Upper lobe of left lung (tissue), 4 donors: ENCODE data around the gene MCM7.
A peak's percentile ranks its signal among the peaks of the same experiment; 100 is the strongest.

Experiments used
- POLR2A ChIP-seq, 4 donors: fragments of 450-650 bp; IDR thresholded peaks; one replicate each; pipeline ENCODE4 v1.5.1; 2016 to 2017; ENCODE audit warnings: antibody characterized with exemption in 4 of 4, mild to moderate bottlenecking in 2 of 4
- POLR2AphosphoS5 ChIP-seq, 2 donors: sonication (generic); formaldehyde crosslinking; IDR thresholded peaks; one replicate each; pipeline ENCODE4 v1.5.1; 2017; ENCODE audit warnings: antibody characterized with exemption in 2 of 2
- TF ChIP-seq, protein P1 (sequence below), 6 experiments: fragments of 450-650 bp in 4 of 6; fragments of 200-600 bp in 2 of 6; sonication (generic) in 2 of 6; IDR thresholded peaks; one replicate each; pipeline ENCODE4 v1.5.1; 2016 to 2019; ENCODE audit warnings: antibody characterized with exemption in 6 of 6

DNA sequence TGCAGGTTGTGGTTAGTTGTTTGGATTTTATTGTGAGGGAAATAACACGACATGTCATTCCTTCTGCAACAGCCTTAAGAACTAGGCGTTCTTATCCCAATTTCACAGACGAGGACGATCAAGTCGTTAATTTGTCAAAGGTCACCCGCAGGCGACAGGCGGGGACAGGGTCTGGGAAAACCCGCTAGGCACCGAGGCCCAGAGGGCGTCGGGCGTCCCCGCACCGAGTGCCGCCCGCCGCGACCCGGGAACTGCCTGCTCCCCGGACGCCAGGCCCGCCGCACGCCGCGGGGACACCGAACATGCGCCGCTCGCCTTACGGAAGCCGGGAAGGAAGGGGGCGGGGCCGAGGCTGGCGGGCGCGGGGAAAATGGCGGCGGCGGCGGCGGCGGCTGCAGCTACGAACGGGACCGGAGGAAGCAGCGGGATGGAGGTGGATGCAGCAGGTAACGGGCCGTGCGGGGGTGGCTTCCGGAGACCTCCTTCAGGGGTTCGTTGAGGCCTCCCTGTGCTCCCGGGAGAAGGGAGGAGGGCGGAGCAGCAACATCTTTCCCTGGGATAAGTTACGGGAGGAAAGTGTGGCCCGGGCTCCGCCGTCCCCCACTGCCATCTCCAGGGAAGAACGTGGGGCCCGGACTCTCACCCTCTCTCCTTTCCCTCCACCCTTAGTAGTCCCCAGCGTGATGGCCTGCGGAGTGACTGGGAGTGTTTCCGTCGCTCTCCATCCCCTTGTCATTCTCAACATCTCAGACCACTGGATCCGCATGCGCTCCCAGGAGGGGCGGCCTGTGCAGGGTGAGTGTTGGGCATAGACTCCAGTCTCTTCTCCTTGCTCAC, 12.4 kb downstream of the MCM7 start, which contains the start of gene COPS6:
- TF ChIP-seq POLR2A (IDR thresholded peaks at IDR 0.05) (peak in 3 of 4 donors; percentile 42 to 93 (median 79)), POLR2AphosphoS5 (IDR thresholded peaks at IDR 0.05) (peak; percentile 93 to 96)
- TF ChIP-seq, protein P1, sequence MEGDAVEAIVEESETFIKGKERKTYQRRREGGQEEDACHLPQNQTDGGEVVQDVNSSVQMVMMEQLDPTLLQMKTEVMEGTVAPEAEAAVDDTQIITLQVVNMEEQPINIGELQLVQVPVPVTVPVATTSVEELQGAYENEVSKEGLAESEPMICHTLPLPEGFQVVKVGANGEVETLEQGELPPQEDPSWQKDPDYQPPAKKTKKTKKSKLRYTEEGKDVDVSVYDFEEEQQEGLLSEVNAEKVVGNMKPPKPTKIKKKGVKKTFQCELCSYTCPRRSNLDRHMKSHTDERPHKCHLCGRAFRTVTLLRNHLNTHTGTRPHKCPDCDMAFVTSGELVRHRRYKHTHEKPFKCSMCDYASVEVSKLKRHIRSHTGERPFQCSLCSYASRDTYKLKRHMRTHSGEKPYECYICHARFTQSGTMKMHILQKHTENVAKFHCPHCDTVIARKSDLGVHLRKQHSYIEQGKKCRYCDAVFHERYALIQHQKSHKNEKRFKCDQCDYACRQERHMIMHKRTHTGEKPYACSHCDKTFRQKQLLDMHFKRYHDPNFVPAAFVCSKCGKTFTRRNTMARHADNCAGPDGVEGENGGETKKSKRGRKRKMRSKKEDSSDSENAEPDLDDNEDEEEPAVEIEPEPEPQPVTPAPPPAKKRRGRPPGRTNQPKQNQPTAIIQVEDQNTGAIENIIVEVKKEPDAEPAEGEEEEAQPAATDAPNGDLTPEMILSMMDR (IDR thresholded peaks at IDR 0.05) = peak in 1 of 6 experiments; percentile 28
